Effector memory CD4-positive, alpha-beta T cell (primary cell): Measurements from ENCODE around the gene MCF2L2.

Source experiments
- DNase-seq, 3 donors: peaks; one replicate each; pipeline ENCODE4 v3.0.0-alpha.2; 2020
- H3K27ac ChIP-seq: 2 replicates; pipeline ENCODE4 v1.7.0; 2013; ENCODE audit warnings: mild to moderate bottlenecking, low read length, moderate library complexity; ENCODE audit not compliant: insufficient read depth, poor library complexity, severe bottlenecking
- H3K27me3 ChIP-seq: replicated peaks from 2 replicates; pipeline ENCODE4 v1.7.0; 2013; ENCODE audit warnings: mild to moderate bottlenecking, low read length; ENCODE audit not compliant: insufficient read depth, control insufficient read depth, poor library complexity, severe bottlenecking
- H3K36me3 ChIP-seq: 2 replicates; pipeline ENCODE4 v1.7.0; 2013; ENCODE audit warnings: mild to moderate bottlenecking, low read length, moderate library complexity; ENCODE audit not compliant: control insufficient read depth, insufficient read depth
- H3K4me1 ChIP-seq: 2 replicates; pipeline ENCODE4 v1.7.0; 2013; ENCODE audit warnings: low read length, mild to moderate bottlenecking; ENCODE audit not compliant: control insufficient read depth, insufficient read depth, poor library complexity, severe bottlenecking
- H3K4me3 ChIP-seq: 2 replicates; pipeline ENCODE4 v1.7.0; 2013; ENCODE audit warnings: low read length, low read depth, mild to moderate bottlenecking; ENCODE audit not compliant: insufficient read depth, poor library complexity, severe bottlenecking
- H3K9me3 ChIP-seq: 2 replicates; pipeline ENCODE4 v1.7.0; 2013; ENCODE audit warnings: mild to moderate bottlenecking, low read length, moderate library complexity; ENCODE audit not compliant: control insufficient read depth

The MCF2L2 gene

DNA sequence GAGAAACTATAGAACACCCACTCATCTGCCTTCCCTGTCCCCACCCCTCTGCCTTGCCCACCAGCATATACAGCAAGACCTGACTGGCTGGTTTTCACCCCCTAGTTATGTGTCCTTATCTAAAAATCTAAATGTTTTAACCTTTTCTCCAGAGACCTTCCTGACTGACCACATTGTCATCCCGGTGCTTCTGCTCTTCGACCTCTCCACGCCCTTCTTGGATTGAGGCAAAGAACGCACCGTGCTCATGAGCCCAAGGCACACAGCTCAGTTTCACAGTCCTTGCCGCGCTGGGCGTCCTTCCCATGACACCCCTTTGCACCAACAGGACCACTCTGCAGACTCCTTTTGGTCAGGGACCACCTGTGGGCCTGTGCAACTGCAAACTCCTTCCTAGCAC, 112.7 kb downstream of the MCF2L2 start:
- H3K4me1 ChIP-seq, result no peaks in the 10 kb centered on the region
- no peak overlapping the region for H3K4me3 ChIP-seq
- H3K27ac ChIP-seq, result no peak overlapping the region
- H3K27me3 ChIP-seq, result no peaks in the 10 kb centered on the region
- DNase-seq, result no peak
- no peaks in the 10 kb centered on the region for H3K9me3 ChIP-seq
- H3K36me3 ChIP-seq, result peaks cover 12% of the 10 kb centered on the region

DNA sequence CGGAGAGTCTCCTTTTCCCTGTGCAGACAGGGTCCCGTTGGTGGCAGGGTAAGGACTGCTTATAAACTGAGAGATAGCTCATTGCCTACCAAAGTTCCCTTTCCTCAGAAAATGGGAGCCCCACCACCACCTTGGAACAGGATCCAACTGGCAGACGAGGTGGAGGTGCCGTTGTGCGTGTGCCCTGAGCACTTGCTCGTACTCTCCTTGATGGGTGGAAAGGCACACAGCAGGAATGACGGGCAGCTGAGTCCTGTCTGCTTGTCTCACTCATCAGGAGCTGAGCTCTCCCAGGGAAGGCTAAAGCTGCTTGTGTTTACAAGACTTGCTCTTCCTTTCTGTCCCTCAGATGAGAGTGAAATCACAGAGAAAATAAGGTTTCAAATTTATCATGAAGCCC, 114.7 kb downstream of the MCF2L2 start:
- Histone ChIP-seq H3K27me3 (no peaks in the 10 kb centered on the region), H3K36me3 (peaks cover 12% of the 10 kb centered on the region), H3K9me3 (no peaks in the 10 kb centered on the region), H3K4me1 (no peaks in the 10 kb centered on the region), H3K4me3 (no peak overlapping the region), H3K27ac (no peak overlapping the region)
- no peak for DNase-seq

DNA sequence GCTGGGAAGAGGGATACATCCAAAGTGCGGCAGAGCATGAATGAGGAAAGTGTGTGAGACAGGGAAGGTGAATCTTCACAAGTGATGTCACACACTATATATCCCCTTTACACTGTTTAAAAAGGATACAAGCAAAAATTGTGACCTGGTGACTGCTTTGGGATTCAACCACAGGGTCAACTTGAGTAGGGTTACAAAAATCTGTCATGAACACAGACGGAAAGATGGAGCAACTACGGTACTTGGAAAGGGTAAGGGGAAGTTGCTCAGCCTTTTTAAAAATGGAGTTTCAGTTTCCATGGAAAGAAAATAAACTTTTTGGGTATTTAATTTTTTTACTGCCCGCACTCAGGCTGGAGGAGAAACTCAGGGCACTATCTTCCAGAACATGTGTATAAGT, 115.1 kb downstream of the MCF2L2 start:
- H3K27me3 ChIP-seq, result no peaks in the 10 kb centered on the region
- no peaks in the 10 kb centered on the region for H3K9me3 ChIP-seq
- H3K27ac ChIP-seq, result no peak overlapping the region
- H3K36me3 ChIP-seq, result peaks cover 12% of the 10 kb centered on the region
- no peak overlapping the region for H3K4me3 ChIP-seq
- DNase-seq, result no peak
- no peaks in the 10 kb centered on the region for H3K4me1 ChIP-seq

DNA sequence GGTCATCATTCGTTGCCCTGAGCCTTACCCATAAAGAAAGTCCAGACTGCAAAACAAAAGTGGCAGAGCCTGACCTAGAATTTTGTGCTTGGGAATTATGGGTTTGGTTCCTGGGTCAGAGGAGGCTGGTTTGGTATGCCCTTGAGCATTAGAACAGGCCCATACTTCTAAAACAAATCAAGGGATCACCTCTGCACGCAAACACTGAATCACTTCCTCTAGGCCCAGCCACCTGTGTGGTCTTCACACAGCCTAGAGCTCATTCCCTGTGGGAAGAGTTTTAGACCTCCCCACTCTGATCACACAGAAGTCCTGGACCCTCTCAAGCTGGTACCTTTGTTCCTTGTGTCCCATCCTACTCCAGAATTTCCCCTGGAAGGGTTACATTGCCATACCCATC, 116.0 kb downstream of the MCF2L2 start:
- Histone ChIP-seq H3K36me3 (peaks cover 9% of the 10 kb centered on the region), H3K4me1 (no peaks in the 10 kb centered on the region), H3K27ac (no peak overlapping the region), H3K9me3 (no peaks in the 10 kb centered on the region), H3K27me3 (no peaks in the 10 kb centered on the region), H3K4me3 (no peak overlapping the region)
- no peak for DNase-seq

DNA sequence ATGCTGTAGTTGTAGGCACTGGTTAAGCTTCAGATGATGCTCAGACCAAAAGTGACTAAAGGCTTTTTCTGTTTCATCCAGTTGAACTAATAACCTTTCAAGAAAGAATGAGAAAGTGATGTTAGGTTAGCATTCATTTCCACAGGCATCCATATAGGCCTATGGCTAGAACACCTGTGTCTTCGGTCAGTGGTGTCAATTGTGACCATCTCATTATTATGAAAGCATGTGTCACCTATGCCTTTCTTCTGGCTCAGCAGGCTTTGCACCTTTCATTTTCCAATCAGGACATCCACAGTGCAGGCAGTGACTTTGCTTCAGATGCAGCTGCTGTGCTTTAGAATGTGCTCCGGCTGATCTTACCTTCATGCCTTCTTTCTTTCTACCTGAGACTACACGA, 117.5 kb downstream of the MCF2L2 start:
- no peak for DNase-seq
- Histone ChIP-seq H3K9me3 (no peaks in the 10 kb centered on the region), H3K27me3 (no peaks in the 10 kb centered on the region), H3K4me1 (no peaks in the 10 kb centered on the region), H3K27ac (no peak overlapping the region), H3K36me3 (peaks cover 11% of the 10 kb centered on the region), H3K4me3 (no peak overlapping the region)

DNA sequence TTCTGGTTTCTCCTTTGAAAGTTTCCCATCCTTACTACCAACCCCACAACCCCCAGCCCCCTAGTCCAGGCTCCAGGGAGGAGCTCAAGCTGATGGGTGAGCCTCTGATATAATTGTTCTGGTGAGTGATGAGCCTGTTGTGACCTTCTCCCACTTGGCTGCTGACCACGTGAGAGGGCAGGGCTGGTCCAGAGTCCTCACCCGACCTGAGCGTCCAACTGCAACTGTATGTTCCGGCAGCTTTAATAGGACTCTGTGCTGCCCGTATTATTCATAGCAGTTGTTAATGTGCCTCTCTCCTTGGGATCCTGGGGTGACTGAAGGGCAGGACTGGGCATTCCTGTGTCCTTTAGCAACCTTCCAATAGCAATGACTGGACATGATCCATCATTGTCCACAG, 119.1 kb downstream of the MCF2L2 start:
- H3K4me3 ChIP-seq, result no peak overlapping the region
- H3K4me1 ChIP-seq, result no peaks in the 10 kb centered on the region
- no peaks in the 10 kb centered on the region for H3K9me3 ChIP-seq
- no peak overlapping the region for H3K27ac ChIP-seq
- DNase-seq, result no peak
- H3K27me3 ChIP-seq, result no peaks in the 10 kb centered on the region
- H3K36me3 ChIP-seq, result peaks cover 11% of the 10 kb centered on the region

DNA sequence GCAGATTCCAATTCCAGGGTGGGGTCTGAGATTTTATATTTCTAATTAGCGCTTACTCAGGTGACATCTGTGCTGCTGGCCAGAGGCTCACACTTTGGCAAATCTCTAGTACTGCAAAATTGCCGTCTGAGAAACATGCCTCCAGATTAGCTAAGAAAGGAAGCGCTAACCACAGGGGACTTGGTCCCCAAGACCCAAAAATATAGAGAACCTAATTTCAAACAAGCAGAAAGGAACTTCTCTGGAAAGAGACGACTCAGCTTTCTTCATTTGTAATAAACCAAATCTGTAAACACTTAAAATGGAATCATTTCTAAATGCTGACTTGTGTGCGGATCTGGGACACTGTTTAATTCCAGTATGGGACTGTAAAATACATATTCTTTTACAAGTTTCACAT, 119.7 kb downstream of the MCF2L2 start:
- DNase-seq, result no peak
- Histone ChIP-seq H3K27me3 (no peaks in the 10 kb centered on the region), H3K9me3 (no peaks in the 10 kb centered on the region), H3K4me1 (no peaks in the 10 kb centered on the region), H3K4me3 (no peak overlapping the region), H3K36me3 (peaks cover 11% of the 10 kb centered on the region), H3K27ac (no peak overlapping the region)

DNA sequence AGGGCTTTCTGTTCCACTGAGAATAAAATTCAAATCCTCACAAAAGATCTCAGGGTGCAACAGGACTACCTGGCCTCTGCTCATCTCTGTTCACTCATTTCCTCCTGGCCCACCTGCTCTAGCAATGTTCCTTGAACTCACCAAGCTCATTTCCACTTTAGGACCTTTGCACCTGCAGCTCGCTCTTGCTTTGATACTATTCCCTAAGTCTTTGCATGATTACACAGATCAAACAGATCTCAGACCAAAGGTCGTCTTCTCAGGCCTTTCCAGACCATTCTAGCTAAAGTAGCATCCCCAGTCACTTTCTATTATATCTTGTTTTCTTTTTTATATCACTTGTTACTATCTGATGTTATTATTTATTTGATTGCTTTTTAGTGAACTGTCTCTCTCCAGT, 120.7 kb downstream of the MCF2L2 start:
- Histone ChIP-seq H3K9me3 (no peaks in the 10 kb centered on the region), H3K27ac (no peak overlapping the region), H3K27me3 (no peaks in the 10 kb centered on the region), H3K36me3 (peaks cover 11% of the 10 kb centered on the region), H3K4me3 (no peak overlapping the region), H3K4me1 (no peaks in the 10 kb centered on the region)
- no peak for DNase-seq

DNA sequence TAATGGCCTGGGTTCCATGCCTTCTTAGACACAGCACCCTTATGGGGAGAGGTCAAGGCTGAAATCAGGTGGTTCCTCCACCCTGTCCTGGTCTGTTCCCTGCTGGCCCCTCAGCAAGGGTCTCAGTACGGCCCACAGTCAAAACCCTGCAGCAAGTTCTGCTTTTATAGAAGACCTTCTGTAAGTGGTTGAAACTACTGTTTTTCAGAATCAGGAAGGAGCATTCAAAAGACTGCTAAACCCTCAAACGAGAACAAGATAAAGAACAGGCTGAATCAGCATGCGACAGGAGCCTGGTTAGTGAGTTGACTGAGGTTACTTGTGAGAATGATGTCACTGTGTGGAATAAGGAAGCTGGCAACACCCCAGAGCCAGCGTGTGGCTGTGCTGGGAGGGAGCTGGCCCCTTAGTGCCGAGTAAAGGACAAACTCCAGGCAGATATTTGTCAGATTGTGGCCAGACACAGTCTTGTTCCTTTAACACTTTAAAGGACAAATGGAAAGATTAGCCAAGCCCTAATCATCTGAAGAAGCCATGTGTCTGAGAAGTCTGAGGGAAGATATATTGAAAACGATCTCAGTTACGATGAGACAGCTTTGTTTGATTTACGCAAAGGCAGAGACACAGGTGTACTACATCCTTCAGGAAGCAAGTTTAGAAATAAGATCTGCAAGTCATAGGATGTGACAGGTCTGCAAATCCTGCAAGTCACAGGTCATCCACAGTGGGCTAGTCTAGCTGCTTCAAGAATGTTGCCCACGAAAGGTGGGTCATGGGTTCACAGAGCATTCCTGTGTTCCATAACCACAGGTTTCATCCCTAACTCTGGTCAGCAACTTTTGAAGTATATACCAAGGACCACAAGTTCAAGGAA, 121.4 kb downstream of the MCF2L2 start:
- no peaks in the 10 kb centered on the region for H3K9me3 ChIP-seq
- H3K4me1 ChIP-seq, result no peaks in the 10 kb centered on the region
- H3K36me3 ChIP-seq, result peaks cover 11% of the 10 kb centered on the region
- H3K27me3 ChIP-seq, result no peaks in the 10 kb centered on the region
- DNase-seq, result no peak
- no peak overlapping the region for H3K27ac ChIP-seq
- H3K4me3 ChIP-seq, result no peak overlapping the region

DNA sequence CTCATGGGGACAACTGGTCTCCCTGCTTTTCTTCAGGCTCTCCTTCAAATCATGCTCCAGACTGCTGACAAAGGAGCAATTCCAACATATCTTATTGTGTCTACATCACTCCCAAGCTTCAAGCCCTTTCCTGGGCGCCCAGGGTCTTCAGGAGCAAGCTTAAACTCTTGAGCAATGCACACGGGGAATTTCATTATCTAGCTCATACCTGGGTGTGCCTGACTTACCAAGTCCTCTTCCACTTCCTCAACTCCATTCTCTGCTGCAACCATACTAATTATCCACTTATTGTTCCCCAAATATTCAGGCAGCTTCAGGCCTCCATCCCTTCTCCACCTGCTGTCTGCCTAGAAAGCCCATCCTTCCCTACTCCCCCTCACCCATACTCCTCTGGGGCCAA, 124.7 kb downstream of the MCF2L2 start:
- Histone ChIP-seq H3K36me3 (peaks cover 3% of the 10 kb centered on the region), H3K4me3 (no peak overlapping the region), H3K27ac (no peak overlapping the region), H3K4me1 (no peaks in the 10 kb centered on the region), H3K9me3 (no peaks in the 10 kb centered on the region), H3K27me3 (no peaks in the 10 kb centered on the region)
- DNase-seq, result no peak
